Stimulated activated CD4-positive, alpha-beta T cell treated with anti-CD3 and anti-CD28 coated beads, Interleukin-4, amount 100 ng/mL, for 1 hour (primary cell): ENCODE results near the gene TMTC1.

Experiments used
- DNase-seq: peaks from one replicate; pipeline ENCODE4 v3.0.0-alpha.2; 2020

Gene TMTC1

GRCh38 chr12:29738365-29738764 lies 45.4 kb downstream of the TMTC1 start:
- no peak for DNase-seq

- DNase-seq: no peak
Observed at GRCh38 chr12:29737644-29738043, 46.1 kb downstream of the TMTC1 start.

GRCh38 chr12:29735604-29736003 lies 48.1 kb downstream of the TMTC1 start:
- DNase-seq: no peak

GRCh38 chr12:29734734-29735133 lies 49.0 kb downstream of the TMTC1 start:
- DNase-seq: no peak

GRCh38 chr12:29734305-29734704 lies 49.4 kb downstream of the TMTC1 start:
- no peak for DNase-seq

- no peak for DNase-seq
Observed at GRCh38 chr12:29733501-29733900, 50.2 kb downstream of the TMTC1 start.

GRCh38 chr12:29733060-29733459 lies 50.7 kb downstream of the TMTC1 start:
- DNase-seq: no peak

- DNase-seq: no peak
Observed at GRCh38 chr12:29732593-29732992, 51.1 kb downstream of the TMTC1 start.

- no peak for DNase-seq
Observed at GRCh38 chr12:29732191-29732590, 51.6 kb downstream of the TMTC1 start.

GRCh38 chr12:29731591-29731990 lies 52.2 kb downstream of the TMTC1 start:
- no peak for DNase-seq

- DNase-seq: no peak
Observed at GRCh38 chr12:29730481-29730880, 53.3 kb downstream of the TMTC1 start.

- no peak for DNase-seq
Observed at GRCh38 chr12:29728030-29728429, 55.7 kb downstream of the TMTC1 start.

- no peak for DNase-seq
Observed at GRCh38 chr12:29726741-29727348, 56.9 kb downstream of the TMTC1 start.

GRCh38 chr12:29726321-29726692 lies 57.4 kb downstream of the TMTC1 start:
- no peak for DNase-seq

- DNase-seq: no peak
Observed at GRCh38 chr12:29725587-29726320, 58.0 kb downstream of the TMTC1 start.

GRCh38 chr12:29722164-29722563 lies 61.6 kb downstream of the TMTC1 start:
- DNase-seq: no peak

GRCh38 chr12:29719381-29719780 lies 64.4 kb downstream of the TMTC1 start:
- no peak for DNase-seq

- no peak for DNase-seq
Observed at GRCh38 chr12:29717540-29718100, 66.1 kb downstream of the TMTC1 start.

- no peak for DNase-seq
Observed at GRCh38 chr12:29714966-29715365, 68.8 kb downstream of the TMTC1 start.

- DNase-seq: no peak
Observed at GRCh38 chr12:29713729-29714128, 70.0 kb downstream of the TMTC1 start.

- DNase-seq: no peak
Observed at GRCh38 chr12:29711381-29711780, 72.4 kb downstream of the TMTC1 start.

GRCh38 chr12:29710104-29710503 lies 73.6 kb downstream of the TMTC1 start:
- no peak for DNase-seq

GRCh38 chr12:29709496-29710040 lies 74.2 kb downstream of the TMTC1 start:
- DNase-seq: no peak

- DNase-seq: no peak
Observed at GRCh38 chr12:29709054-29709453, 74.7 kb downstream of the TMTC1 start.
